ENCODE data around the gene PIP5K1B. TPM values are rescaled to one million over a fixed set of nuclear protein-coding genes. Genes with fewer than 3 reads are reported as not detected.

Gene PIP5K1B
- total RNA-seq, 1 experiment from 2014 or later: 0.20 TPM

DNA sequence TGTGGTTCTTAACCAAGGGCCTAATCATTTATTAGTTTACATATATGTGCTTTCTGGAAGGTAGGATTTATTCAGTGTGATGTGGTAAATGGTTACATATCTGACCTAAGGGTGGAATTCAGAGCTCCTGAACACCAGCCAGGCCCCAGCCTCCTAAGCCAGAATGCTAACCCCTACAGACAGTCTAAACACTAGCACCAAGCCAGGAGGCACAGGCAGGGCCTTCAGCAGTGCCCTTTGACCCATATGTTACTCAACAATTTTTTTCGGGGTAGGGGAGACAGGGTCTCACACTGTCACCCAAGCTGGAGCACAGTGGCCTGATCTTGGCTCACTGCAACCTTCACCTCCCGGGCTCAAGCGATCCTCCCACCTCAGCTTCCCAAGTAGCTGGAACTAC, 268.6 kb downstream of the PIP5K1B start (continued):
- no peak for TF ChIP-seq ELF1 (IDR thresholded peaks at IDR 0.05; ENCODE audit: borderline replicate concordance, low read depth)
- TF ChIP-seq, protein P1, sequence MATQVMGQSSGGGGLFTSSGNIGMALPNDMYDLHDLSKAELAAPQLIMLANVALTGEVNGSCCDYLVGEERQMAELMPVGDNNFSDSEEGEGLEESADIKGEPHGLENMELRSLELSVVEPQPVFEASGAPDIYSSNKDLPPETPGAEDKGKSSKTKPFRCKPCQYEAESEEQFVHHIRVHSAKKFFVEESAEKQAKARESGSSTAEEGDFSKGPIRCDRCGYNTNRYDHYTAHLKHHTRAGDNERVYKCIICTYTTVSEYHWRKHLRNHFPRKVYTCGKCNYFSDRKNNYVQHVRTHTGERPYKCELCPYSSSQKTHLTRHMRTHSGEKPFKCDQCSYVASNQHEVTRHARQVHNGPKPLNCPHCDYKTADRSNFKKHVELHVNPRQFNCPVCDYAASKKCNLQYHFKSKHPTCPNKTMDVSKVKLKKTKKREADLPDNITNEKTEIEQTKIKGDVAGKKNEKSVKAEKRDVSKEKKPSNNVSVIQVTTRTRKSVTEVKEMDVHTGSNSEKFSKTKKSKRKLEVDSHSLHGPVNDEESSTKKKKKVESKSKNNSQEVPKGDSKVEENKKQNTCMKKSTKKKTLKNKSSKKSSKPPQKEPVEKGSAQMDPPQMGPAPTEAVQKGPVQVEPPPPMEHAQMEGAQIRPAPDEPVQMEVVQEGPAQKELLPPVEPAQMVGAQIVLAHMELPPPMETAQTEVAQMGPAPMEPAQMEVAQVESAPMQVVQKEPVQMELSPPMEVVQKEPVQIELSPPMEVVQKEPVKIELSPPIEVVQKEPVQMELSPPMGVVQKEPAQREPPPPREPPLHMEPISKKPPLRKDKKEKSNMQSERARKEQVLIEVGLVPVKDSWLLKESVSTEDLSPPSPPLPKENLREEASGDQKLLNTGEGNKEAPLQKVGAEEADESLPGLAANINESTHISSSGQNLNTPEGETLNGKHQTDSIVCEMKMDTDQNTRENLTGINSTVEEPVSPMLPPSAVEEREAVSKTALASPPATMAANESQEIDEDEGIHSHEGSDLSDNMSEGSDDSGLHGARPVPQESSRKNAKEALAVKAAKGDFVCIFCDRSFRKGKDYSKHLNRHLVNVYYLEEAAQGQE (IDR thresholded peaks at IDR 0.05; ENCODE audit: low read depth): no peak

DNA sequence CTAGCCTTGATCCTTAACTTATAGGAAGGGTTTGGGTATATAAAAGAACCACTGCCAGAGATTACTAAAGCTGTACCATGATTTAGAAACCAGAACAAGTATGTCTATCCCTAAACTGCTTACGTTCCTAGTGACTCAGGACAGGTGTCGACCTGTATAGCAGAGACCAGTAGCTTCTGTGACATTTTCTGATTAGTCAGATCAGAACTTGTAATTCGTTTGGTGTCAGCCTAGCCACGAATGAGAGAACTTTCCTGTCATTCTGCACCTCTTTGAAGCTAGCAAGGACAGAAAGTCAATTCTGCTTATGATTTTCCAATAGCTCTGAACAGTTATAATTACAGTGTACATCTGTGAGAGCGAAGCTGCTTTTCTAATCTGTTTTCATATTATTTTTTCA, 269.4 kb downstream of the PIP5K1B start:
- no peak for ATAC-seq
- Histone ChIP-seq H3K4me2 (ENCODE audit: low read length) (no peak overlapping the region), H3K27me3 (ENCODE audit: insufficient read depth, low read length) (peaks cover 8% of the 10 kb centered on the region; the same call in 1 of the 2 replicates), H3K27ac (ENCODE audit: low read depth, low read length) (no peak overlapping the region), H3K79me2 (ENCODE audit: insufficient read depth, low read length) (no peaks in the 10 kb centered on the region), H2AFZ (ENCODE audit: low read depth, low read length, poor library complexity, severe bottlenecking) (no peak overlapping the region), H3K36me3 (ENCODE audit: control insufficient read depth in 1 of 2, insufficient read depth in 2 of 2, low read length in 2 of 2) (no peaks in the 10 kb centered on the region), H3K4me1 (ENCODE audit: control insufficient read depth in 1 of 2, insufficient read depth in 2 of 2, low read length in 2 of 2) (no peaks in the 10 kb centered on the region), H3K9ac (ENCODE audit: low read length) (no peak overlapping the region), H3K9me2 (ENCODE audit: insufficient read depth) (no peaks in the 10 kb centered on the region), H3K9me3 (ENCODE audit: control insufficient read depth in 1 of 2, insufficient read depth in 1 of 2, low read depth in 1 of 2, low read length in 2 of 2) (no peaks in the 10 kb centered on the region), H4K20me1 (ENCODE audit: insufficient read depth) (no peaks in the 10 kb centered on the region), H3K4me3 (replicated peaks in 1 of 2; ENCODE audit: low read depth in 1 of 2, low read length in 2 of 2) (no peak overlapping the region)
- ChIA-PET RAD21 (ENCODE audit: low non-redundant PET in 1 of 2, low total read pairs in 2 of 2, uncharacterized antibody in 2 of 2, unreplicated experiment in 2 of 2) (no interaction called here), CTCF (no interaction called here), POLR2A (no interaction called here)
- no peak for TF ChIP-seq CBX3 (IDR thresholded peaks at IDR 0.05; ENCODE audit: low read depth)
- no peak for TF ChIP-seq SP1 (IDR thresholded peaks at IDR 0.05; ENCODE audit: low read depth)
- no peak for TF ChIP-seq ZFX (IDR thresholded peaks at IDR 0.05)
- no peak for TF ChIP-seq TCF7L2 (IDR thresholded peaks at IDR 0.05; ENCODE audit: borderline replicate concordance, extremely low read depth, insufficient read depth, insufficient read length)
- TF ChIP-seq ELF1 (IDR thresholded peaks at IDR 0.05; ENCODE audit: borderline replicate concordance, low read depth): no peak
- no peak for TF ChIP-seq CEBPB (IDR thresholded peaks at IDR 0.05; ENCODE audit: low read depth)
- TF ChIP-seq SRF (IDR thresholded peaks at IDR 0.05; ENCODE audit: low read depth): no peak
- TF ChIP-seq, protein P2, sequence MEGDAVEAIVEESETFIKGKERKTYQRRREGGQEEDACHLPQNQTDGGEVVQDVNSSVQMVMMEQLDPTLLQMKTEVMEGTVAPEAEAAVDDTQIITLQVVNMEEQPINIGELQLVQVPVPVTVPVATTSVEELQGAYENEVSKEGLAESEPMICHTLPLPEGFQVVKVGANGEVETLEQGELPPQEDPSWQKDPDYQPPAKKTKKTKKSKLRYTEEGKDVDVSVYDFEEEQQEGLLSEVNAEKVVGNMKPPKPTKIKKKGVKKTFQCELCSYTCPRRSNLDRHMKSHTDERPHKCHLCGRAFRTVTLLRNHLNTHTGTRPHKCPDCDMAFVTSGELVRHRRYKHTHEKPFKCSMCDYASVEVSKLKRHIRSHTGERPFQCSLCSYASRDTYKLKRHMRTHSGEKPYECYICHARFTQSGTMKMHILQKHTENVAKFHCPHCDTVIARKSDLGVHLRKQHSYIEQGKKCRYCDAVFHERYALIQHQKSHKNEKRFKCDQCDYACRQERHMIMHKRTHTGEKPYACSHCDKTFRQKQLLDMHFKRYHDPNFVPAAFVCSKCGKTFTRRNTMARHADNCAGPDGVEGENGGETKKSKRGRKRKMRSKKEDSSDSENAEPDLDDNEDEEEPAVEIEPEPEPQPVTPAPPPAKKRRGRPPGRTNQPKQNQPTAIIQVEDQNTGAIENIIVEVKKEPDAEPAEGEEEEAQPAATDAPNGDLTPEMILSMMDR (IDR thresholded peaks at IDR 0.05 in 2 of 3, conservative IDR thresholded peaks at IDR 0.05 in 1 of 3; ENCODE audit: borderline replicate concordance in 1 of 3, insufficient read depth in 1 of 3, low read depth in 2 of 3, low read length in 2 of 3): no peak
- TF ChIP-seq EZH2phosphoT487 (IDR thresholded peaks at IDR 0.05; ENCODE audit: borderline replicate concordance): no peak
- TF ChIP-seq, protein P1 (IDR thresholded peaks at IDR 0.05; ENCODE audit: low read depth): no peak
- no peak for TF ChIP-seq FOSL1 (IDR thresholded peaks at IDR 0.05; ENCODE audit: low read depth)
- no peak for DNase-seq (ENCODE audit: low read depth, low spot score)
- intact Hi-C loops (cut with micrococcal nuclease): no loop called here
- BruUV-seq (replicated peaks): no TSS peak

All from HCT116 (cell line).